Tibial nerve (tissue), 4 donors: ENCODE measurements around the gene KIAA0232. TPM values are rescaled to one million over a fixed set of nuclear protein-coding genes. Genes with fewer than 3 reads are reported as not detected.

Experiments used
- DNase-seq, 2 donors: peaks; one replicate each; pipeline ENCODE4 v3.0.0-alpha.2; 2019; ENCODE audit warnings: low spot score in 2 of 2
- H3K27ac ChIP-seq, 4 donors: fragments of 200-600 bp; sonication (generic) in 3 of 4; one replicate each; pipeline ENCODE4 v1.5.1; 2017 to 2019; ENCODE audit warnings: mild to moderate bottlenecking in 1 of 4
- H3K27me3 ChIP-seq, 2 donors: fragments of 200-600 bp; sonication (generic) in 1 of 2; one replicate each; pipeline versions ENCODE4 v1.5.1 to v1.6.0; 2017 to 2019
- H3K36me3 ChIP-seq, 3 donors: fragments of 200-600 bp; sonication (generic); one replicate each; pipeline ENCODE4 v1.5.1; 2018 to 2019
- H3K4me1 ChIP-seq, 4 donors: fragments of 200-600 bp; sonication (generic) in 3 of 4; one replicate each; pipeline ENCODE4 v1.5.1; 2017 to 2019
- H3K4me3 ChIP-seq, 4 donors: fragments of 200-600 bp; sonication (generic) in 3 of 4; one replicate each; pipeline ENCODE4 v1.5.1; 2017 to 2019; ENCODE audit warnings: mild to moderate bottlenecking in 1 of 4, moderate library complexity in 1 of 4
- H3K9me3 ChIP-seq, 4 donors: fragments of 200-600 bp; sonication (generic) in 3 of 4; one replicate each; pipeline ENCODE4 v1.5.1; 2017 to 2019
- EP300 ChIP-seq, 2 donors: sonication (generic); formaldehyde crosslinking; IDR thresholded peaks; one replicate each; pipeline ENCODE4 v1.6.1; 2017; ENCODE audit warnings: antibody characterized with exemption in 2 of 2, mild to moderate bottlenecking in 1 of 2
- POLR2A ChIP-seq, 2 donors: fragments of 450-650 bp; IDR thresholded peaks; one replicate each; pipeline ENCODE4 v1.6.1; 2017; ENCODE audit warnings: antibody characterized with exemption in 2 of 2, mild to moderate bottlenecking in 2 of 2, moderate library complexity in 2 of 2
- WGBS, 2 donors: methylation state at CpG; one replicate each; pipeline ENCODE4 v1.1.5; 2018; 5-methylcytosine and 5-hydroxymethylcytosine counted together
- total RNA-seq, 4 donors: library from RNA; depleted of rRNA; stranded (reverse); fragments of >200 nt; gene quantifications; one replicate each; pipeline ENCODE4 v1.1.0, GENCODE V29; 2016
- TF ChIP-seq, protein P1 (sequence below), 5 experiments: fragments of 200-600 bp in 3 of 5; fragments of 450-650 bp in 2 of 5; sonication (generic) in 3 of 5; IDR thresholded peaks; one replicate each; pipeline ENCODE4 v1.5.1; 2016 to 2019; ENCODE audit warnings: antibody characterized with exemption in 5 of 5, mild to moderate bottlenecking in 3 of 5, moderate library complexity in 2 of 5

Gene KIAA0232
- total RNA-seq, 4 donors from 2014 or later: 36.7 to 57.7 (median 47.0) TPM

DNA sequence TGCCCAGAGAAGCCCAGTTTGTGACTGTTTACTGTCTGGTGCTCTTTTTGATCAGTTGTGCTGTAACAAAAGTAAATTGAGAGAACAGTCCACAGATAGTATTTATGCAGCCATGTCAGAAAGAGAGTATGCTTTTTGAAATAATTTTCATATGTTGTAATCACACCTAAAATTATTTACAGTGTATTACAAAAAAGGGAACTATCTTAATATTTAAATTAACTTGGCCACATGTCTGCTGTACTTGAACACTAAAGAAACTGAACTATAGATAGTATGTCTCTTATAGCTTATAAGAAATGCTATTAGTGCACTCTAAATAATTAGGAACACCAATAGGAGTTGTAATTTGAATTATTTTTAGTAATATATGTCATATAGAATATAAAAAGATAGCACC, 30.2 kb downstream of the KIAA0232 start:
- no peaks in the 10 kb centered on the region for H3K9me3 ChIP-seq
- TF ChIP-seq, protein P1, sequence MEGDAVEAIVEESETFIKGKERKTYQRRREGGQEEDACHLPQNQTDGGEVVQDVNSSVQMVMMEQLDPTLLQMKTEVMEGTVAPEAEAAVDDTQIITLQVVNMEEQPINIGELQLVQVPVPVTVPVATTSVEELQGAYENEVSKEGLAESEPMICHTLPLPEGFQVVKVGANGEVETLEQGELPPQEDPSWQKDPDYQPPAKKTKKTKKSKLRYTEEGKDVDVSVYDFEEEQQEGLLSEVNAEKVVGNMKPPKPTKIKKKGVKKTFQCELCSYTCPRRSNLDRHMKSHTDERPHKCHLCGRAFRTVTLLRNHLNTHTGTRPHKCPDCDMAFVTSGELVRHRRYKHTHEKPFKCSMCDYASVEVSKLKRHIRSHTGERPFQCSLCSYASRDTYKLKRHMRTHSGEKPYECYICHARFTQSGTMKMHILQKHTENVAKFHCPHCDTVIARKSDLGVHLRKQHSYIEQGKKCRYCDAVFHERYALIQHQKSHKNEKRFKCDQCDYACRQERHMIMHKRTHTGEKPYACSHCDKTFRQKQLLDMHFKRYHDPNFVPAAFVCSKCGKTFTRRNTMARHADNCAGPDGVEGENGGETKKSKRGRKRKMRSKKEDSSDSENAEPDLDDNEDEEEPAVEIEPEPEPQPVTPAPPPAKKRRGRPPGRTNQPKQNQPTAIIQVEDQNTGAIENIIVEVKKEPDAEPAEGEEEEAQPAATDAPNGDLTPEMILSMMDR (IDR thresholded peaks at IDR 0.05): no peak
- TF ChIP-seq EP300 (IDR thresholded peaks at IDR 0.05) (no peak), POLR2A (IDR thresholded peaks at IDR 0.05) (no peak)
- DNase-seq: no peak
- H3K4me1 ChIP-seq: peaks cover 0 to 51% (median 2%) of the 10 kb centered on the region in 4 donors
- H3K36me3 ChIP-seq: no peaks in the 10 kb centered on the region
- H3K4me3 ChIP-seq: no peak overlapping the region
- no peak overlapping the region for H3K27ac ChIP-seq
- no peaks in the 10 kb centered on the region for H3K27me3 ChIP-seq

DNA sequence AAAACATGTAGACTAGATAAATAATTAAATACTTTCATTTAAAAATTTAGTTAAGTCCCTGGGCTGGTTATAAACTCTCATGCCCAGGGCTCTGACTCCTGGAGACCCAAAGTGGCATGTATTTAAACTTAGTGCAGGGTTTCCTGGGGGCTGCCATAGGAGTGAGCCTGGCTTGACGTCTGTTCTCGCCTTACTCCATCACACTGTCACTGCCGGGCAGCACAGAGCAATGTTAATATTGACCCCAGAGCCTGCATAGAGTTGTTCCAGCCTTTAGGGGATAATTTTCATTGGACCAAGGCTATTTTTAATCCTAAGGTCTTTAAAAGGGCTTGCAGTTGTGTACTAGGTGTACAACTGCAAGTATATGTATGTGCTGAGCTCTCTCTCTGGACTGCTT, 31.2 kb downstream of the KIAA0232 start:
- Histone ChIP-seq H3K27ac (no peak overlapping the region), H3K4me3 (no peak overlapping the region), H3K4me1 (peaks cover 0 to 42% (median 0%) of the 10 kb centered on the region in 4 donors), H3K27me3 (no peaks in the 10 kb centered on the region), H3K9me3 (peaks cover 0 to 5% (median 1%) of the 10 kb centered on the region in 4 donors), H3K36me3 (peaks cover 0 to 8% (median 0%) of the 10 kb centered on the region in 3 donors)
- DNase-seq: no peak
- TF ChIP-seq POLR2A (IDR thresholded peaks at IDR 0.05): no peak
- TF ChIP-seq, protein P1 (IDR thresholded peaks at IDR 0.05): no peak
- no peak for TF ChIP-seq EP300 (IDR thresholded peaks at IDR 0.05)
- 73 to 77% methylated on average over 3 of the region's 3 CpGs for WGBS, 2 donors

DNA sequence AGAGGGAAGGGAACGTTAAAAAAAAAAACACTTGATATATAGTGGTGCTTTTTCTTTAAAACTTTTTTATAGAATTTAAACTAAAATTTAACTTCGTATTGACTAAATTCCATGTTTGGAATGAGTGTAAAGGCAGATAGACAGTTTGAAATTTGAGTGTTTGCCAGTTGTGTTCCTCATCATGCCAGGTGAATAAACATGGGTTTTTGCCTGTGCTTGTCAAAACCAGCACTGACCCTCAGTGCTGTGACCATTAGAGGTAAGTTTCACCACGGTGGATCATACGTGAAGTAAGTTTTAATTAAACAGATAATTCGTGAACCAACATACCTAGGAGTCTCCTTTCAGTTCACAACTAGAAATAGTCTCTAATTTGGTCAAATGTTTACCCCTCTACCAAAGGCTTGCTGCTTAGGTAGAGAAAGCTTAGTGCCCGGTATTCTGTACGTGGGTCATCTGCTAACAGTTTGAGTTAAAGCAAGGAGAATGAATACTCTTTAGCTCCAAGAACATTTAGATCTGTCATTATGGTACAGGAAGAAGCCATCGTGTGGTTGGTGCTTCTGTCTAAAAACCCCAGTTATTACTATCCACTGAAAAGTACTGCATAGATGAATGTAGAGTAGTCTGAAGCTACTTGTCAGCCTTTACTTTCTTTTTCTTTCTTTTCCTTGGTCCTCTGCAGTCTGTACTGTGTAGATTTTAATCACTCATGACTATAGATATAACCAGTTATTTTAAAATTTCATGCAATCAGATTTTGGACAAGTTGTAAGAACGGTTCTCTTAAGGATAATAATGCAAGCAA, 32.7 kb downstream of the KIAA0232 start:
- peaks cover 0 to 13% (median 0%) of the 10 kb centered on the region in 3 donors for H3K36me3 ChIP-seq
- H3K27ac ChIP-seq: no peak overlapping the region
- no peaks in the 10 kb centered on the region for H3K27me3 ChIP-seq
- DNase-seq: no peak
- TF ChIP-seq POLR2A (IDR thresholded peaks at IDR 0.05) (no peak), EP300 (IDR thresholded peaks at IDR 0.05) (no peak)
- TF ChIP-seq, protein P1 (IDR thresholded peaks at IDR 0.05): no peak
- H3K4me3 ChIP-seq: no peak overlapping the region
- H3K4me1 ChIP-seq: peaks cover 0 to 33% (median 0%) of the 10 kb centered on the region in 4 donors
- WGBS, 2 donors: 75 to 78% methylated on average over 9 of the region's 9 CpGs
- H3K9me3 ChIP-seq: peaks cover 0 to 19% (median 3%) of the 10 kb centered on the region in 4 donors

DNA sequence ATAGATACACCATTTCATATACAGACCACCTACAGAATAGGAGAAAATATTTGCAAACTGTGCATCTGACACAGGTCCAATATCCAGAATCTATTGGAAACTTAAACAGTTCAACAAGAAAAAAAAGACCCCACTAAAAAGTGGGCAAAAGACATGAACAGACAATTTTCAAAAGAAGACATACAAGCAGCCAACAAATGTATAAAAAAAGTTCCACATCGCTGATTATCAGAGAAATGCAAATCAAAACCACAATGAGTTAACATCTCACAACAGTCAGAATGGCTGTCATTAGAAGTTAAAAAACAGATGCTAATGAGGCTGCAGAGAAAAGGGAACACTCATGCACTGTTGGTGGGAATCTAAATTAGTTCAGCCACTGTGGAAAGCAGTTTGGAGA, 36.8 kb downstream of the KIAA0232 start:
- H3K27me3 ChIP-seq: no peaks in the 10 kb centered on the region
- H3K4me1 ChIP-seq: peaks cover 0 to 16% (median under 1%) of the 10 kb centered on the region in 4 donors
- H3K27ac ChIP-seq: no peak overlapping the region
- DNase-seq: no peak
- peaks cover 0 to 24% (median 0%) of the 10 kb centered on the region in 3 donors for H3K36me3 ChIP-seq
- 96 to 98% methylated on average over 1 of the region's 1 CpG for WGBS, 2 donors
- no peak overlapping the region for H3K4me3 ChIP-seq
- TF ChIP-seq, protein P1 (IDR thresholded peaks at IDR 0.05): no peak
- no peak for TF ChIP-seq POLR2A (IDR thresholded peaks at IDR 0.05)
- no peak for TF ChIP-seq EP300 (IDR thresholded peaks at IDR 0.05)
- H3K9me3 ChIP-seq: peaks cover 0 to 40% (median 6%) of the 10 kb centered on the region in 4 donors

DNA sequence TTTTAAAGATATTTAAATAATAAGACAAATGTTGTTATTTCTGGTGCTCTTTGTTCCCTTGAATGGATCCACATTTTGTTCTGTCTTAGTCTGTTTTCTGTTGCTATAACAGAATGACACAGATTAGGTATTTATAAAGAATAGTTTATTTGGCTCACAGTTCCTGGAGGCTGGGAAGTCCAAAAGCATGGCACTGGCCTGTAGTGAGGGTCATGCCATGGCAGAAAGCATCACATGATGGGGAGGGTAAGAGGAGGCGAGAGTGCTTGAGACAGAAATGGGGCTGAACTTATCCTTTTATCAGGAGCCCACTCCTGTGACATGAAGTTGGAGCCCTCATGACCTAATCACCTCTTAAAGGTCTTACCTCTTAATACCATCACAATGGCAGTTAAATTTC, 38.2 kb downstream of the KIAA0232 start:
- Histone ChIP-seq H3K27ac (no peak overlapping the region), H3K4me3 (no peak overlapping the region), H3K4me1 (peaks cover 0 to 11% (median 3%) of the 10 kb centered on the region in 4 donors), H3K9me3 (peaks cover 0 to 40% (median 6%) of the 10 kb centered on the region in 4 donors), H3K36me3 (peaks cover 0 to 38% (median 0%) of the 10 kb centered on the region in 3 donors), H3K27me3 (no peaks in the 10 kb centered on the region)
- no peak for DNase-seq
- WGBS, 2 donors: 95 to 100% methylated on average over 1 of the region's 1 CpG
- TF ChIP-seq, protein P1 (IDR thresholded peaks at IDR 0.05): no peak
- TF ChIP-seq POLR2A (IDR thresholded peaks at IDR 0.05): no peak
- TF ChIP-seq EP300 (IDR thresholded peaks at IDR 0.05): no peak
